Heart right ventricle (tissue), 16 donors: Measurements from ENCODE around the gene CLCNKA. TPM values are rescaled to one million over a fixed set of nuclear protein-coding genes. Genes with fewer than 3 reads are reported as not detected.
"Not testable (repeated sequence)": the region's sequence is repeated elsewhere in the genome, so short reads cannot be mapped to it uniquely, and the experiment has no call there.

ENCODE experiments used
- ATAC-seq, 8 donors: fragments of 200-7000 bp; cut with Tn5 transposase; one replicate each; pipeline ENCODE4 v1.9.1; 2020; ENCODE audit warnings: mild to moderate bottlenecking in 8 of 8, moderate library complexity in 8 of 8, moderate number of reproducible peaks in 1 of 8
- DNase-seq, 2 donors: peaks; one replicate each; pipeline ENCODE4 v3.0.0-alpha.2; 2020
- H3K27ac ChIP-seq, 10 donors: fragments of 200-600 bp; sonication (generic) in 2 of 10; one replicate each; pipeline versions ENCODE4 v1.5.0 to v1.8.0; 2020 to 2022; ENCODE audit warnings: mild to moderate bottlenecking in 3 of 10
- H3K27me3 ChIP-seq, 7 donors: fragments of 200-600 bp; one replicate each; pipeline ENCODE4 v1.8.0; 2021 to 2022; ENCODE audit warnings: mild to moderate bottlenecking in 2 of 7
- H3K36me3 ChIP-seq, 9 donors: fragments of 200-600 bp; sonication (generic) in 1 of 9; one replicate each; pipeline versions ENCODE4 v1.5.0 to v1.8.0; 2020 to 2022; ENCODE audit warnings: mild to moderate bottlenecking in 2 of 9
- H3K4me1 ChIP-seq, 9 donors: fragments of 200-600 bp; sonication (generic) in 1 of 9; one replicate each; pipeline versions ENCODE4 v1.5.0 to v1.8.0; 2020 to 2022; ENCODE audit warnings: mild to moderate bottlenecking in 4 of 9
- H3K4me3 ChIP-seq, 10 donors: fragments of 200-600 bp; sonication (generic) in 2 of 10; one replicate each; pipeline versions ENCODE4 v1.5.0 to v1.8.0; 2020 to 2022; ENCODE audit warnings: mild to moderate bottlenecking in 7 of 10, moderate library complexity in 2 of 10
- H3K9me3 ChIP-seq, 11 donors: fragments of 200-600 bp in 10 of 11; sonication (generic) in 2 of 11; one replicate each; pipeline versions ENCODE4 v1.5.0 to v1.8.0; 2013 to 2022; ENCODE audit warnings: mild to moderate bottlenecking in 2 of 11, control low read depth in 1 of 11, moderate library complexity in 1 of 11
- WGBS, 2 donors: extraction: QIAGEN DNeasy Blood & Tissue Kit; methylation state at CpG; one replicate each; pipeline ENCODE4 v1.1.7; 2013; ENCODE audit warnings: inconsistent platforms in 1 of 2; 5-methylcytosine and 5-hydroxymethylcytosine counted together
- intact Hi-C, 10 donors: fragments of 100-400 bp; cut with DNase I; formaldehyde crosslinking; loops; one replicate each; pipeline versions ENCODE4 v1.11.1 to v1.14.2; 2022
- polyA plus RNA-seq, 2 donors: library from polyadenylated mRNA; stranded (reverse); fragments of 200-250 nt; gene quantifications; one replicate each; pipeline ENCODE4 v1.2.3, GENCODE V29; 2013
- total RNA-seq, 10 donors: library from RNA; stranded (reverse); fragmentation: NEBNext Ultra II Directional in 3 of 10; extraction: Animal tissue kit (Norgen Biotek cat#: 25700) in 3 of 10; gene quantifications; one replicate each; pipeline versions ENCODE4 v1.2.1 to v1.2.4, GENCODE V29; 2021 to 2023
- TF ChIP-seq, protein P1 (sequence below), 9 donors: fragments of 200-600 bp; sonication (generic) in 2 of 9; IDR thresholded peaks; one replicate each; pipeline versions ENCODE4 v1.5.0 to v1.8.0; 2021 to 2022; ENCODE audit warnings: antibody characterized with exemption in 9 of 9, mild to moderate bottlenecking in 5 of 9, moderate library complexity in 1 of 9
- donor health status: Arrhythmogenic right ventricular cardiomyopathy.
- donor health status: ischemic (EF 13 %, LVEDD 7.1; RV severe dilation, severe dysfunction).
- donor health status: healthy with polysubstance abuse.
- donor health status: DM: no; HTN: yes; CAD: no.
- donor health status: DM: no; HTN: no; CAD: no.
- donor health status: ischemic (EF 25% LVEDD 6.9; RV normal size, moderate dysfunction).
- donor health status: ischemic (EF 25% LVEDD 5.7; RV mildly dilated, moderate dysfunction).
- donor health status: healthy.
- donor health status: DM: yes; HTN: yes; CAD: no.
- donor health status: Ischemic cardiomyopathy.
- donor health status: ischemic (EF 35%, LVEDD 5.7; RV mildly dilated, moderate dysfunction).
- donor health status: nonischemic (EF 11% LVEDD 7.7; RV severe dilation, severe dysfunction).
- donor health status: DM: yes; HTN: yes; CAD: no.
- donor health status: PGD.
- donor health status: ischemic (EF 29% LVEDD 5.4; RV normal size, mild dysfunction).
- donor health status: nonischemic (EF 23%, LVEDD 6.1; RV moderate dilation, normal function).

CLCNKA gene
- total and polyA plus RNA-seq, 12 donors, result 0.19 to 1.0 (median 0.35) TPM; not detected in 1

DNA sequence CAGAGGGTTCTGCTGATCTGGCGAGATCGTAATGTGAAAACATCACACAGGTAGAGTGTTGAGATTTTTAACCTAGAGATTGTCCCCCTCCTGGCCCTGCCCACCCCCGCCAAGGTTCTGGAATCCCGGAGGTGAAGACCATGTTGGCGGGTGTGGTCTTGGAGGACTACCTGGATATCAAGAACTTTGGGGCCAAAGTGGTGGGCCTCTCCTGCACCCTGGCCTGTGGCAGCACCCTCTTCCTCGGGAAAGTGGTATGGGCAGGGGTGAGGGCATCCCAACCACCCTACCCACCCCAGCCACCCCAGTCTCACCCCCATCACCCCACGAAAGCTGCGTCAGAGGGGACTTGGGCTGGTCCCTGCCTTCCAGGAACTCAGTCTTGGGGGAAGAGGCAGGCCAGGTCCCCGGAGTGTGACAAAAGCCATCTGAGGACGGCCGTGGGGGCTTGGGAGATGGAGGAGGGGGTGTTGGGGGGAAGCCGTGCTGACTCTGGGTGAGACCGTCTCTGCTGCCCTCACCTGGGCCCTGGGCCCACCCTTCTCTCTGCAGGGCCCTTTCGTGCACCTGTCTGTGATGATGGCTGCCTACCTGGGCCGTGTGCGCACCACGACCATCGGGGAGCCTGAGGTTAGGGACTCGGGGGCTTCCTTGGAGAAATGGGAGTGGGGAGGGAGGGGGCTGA is 26.1 kb downstream of the CLCNKA start:
- peaks cover 0 to 8% (median 0%) of the 10 kb centered on the region in 7 donors for H3K27me3 ChIP-seq
- TF ChIP-seq, protein P1, sequence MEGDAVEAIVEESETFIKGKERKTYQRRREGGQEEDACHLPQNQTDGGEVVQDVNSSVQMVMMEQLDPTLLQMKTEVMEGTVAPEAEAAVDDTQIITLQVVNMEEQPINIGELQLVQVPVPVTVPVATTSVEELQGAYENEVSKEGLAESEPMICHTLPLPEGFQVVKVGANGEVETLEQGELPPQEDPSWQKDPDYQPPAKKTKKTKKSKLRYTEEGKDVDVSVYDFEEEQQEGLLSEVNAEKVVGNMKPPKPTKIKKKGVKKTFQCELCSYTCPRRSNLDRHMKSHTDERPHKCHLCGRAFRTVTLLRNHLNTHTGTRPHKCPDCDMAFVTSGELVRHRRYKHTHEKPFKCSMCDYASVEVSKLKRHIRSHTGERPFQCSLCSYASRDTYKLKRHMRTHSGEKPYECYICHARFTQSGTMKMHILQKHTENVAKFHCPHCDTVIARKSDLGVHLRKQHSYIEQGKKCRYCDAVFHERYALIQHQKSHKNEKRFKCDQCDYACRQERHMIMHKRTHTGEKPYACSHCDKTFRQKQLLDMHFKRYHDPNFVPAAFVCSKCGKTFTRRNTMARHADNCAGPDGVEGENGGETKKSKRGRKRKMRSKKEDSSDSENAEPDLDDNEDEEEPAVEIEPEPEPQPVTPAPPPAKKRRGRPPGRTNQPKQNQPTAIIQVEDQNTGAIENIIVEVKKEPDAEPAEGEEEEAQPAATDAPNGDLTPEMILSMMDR (IDR thresholded peaks at IDR 0.05), result no peak
- no peak for ATAC-seq
- 69 to 72% methylated on average over 18 to 19 of the region's 19 CpGs for WGBS, 2 donors
- no peak overlapping the region for H3K27ac ChIP-seq
- H3K36me3 ChIP-seq, result no peaks in the 10 kb centered on the region
- intact Hi-C loops, result no loop called here
- peaks cover 0 to 8% (median 7%) of the 10 kb centered on the region in 9 donors for H3K4me1 ChIP-seq
- no peak for DNase-seq
- H3K4me3 ChIP-seq, result peak overlapping the region in 4 of 10 donors; percentile 25 to 56 (median 47)
- no peaks in the 10 kb centered on the region for H3K9me3 ChIP-seq

DNA sequence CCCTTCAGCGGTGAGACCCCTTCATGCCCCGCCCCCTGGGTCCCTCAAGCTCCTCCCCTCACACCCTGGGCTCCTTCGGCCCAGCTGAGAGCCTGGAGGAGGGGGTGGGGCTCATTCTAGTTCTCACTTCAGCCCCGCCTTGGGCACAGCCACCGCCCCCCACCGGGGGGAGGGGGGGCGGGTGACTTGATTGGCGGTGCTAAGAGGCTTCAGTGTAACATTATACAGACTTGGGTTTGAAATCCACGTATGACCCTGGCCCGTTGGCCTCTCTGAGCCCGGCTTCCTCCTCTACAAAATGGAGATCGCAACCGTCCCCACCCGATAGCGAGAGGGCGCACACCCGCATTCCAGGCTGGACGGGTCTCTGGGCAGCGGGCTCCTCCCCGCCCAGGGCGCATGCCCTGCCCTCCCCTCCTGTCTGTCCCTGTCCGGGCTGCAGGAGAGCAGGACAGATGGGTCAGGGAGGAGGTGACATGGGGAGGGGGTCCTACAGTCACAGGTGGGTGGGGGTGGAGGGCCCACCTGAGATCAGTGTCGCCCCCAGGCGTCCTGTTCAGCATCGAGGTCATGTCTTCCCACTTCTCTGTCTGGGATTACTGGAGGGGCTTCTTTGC is 26.8 kb downstream of the CLCNKA start:
- TF ChIP-seq, protein P1 (IDR thresholded peaks at IDR 0.05), result peak in 2 of 9 donors; percentile 8 to 20
- peaks cover 0 to 8% (median 0%) of the 10 kb centered on the region in 7 donors for H3K27me3 ChIP-seq
- 3% methylated on average over 24 to 25 of the region's 25 CpGs for WGBS, 2 donors
- H3K27ac ChIP-seq, result peak overlapping the region in 2 of 10 donors; percentile 3 to 15
- H3K36me3 ChIP-seq, result no peaks in the 10 kb centered on the region
- DNase-seq (peak; percentile 49 to 57), ATAC-seq (peak; percentile 49 to 78 (median 62))
- H3K4me1 ChIP-seq, result peaks cover 0 to 8% (median 7%) of the 10 kb centered on the region in 9 donors
- intact Hi-C loops, result no loop called here
- no peaks in the 10 kb centered on the region for H3K9me3 ChIP-seq
- peak overlapping the region; percentile 11 to 56 (median 42) for H3K4me3 ChIP-seq

DNA sequence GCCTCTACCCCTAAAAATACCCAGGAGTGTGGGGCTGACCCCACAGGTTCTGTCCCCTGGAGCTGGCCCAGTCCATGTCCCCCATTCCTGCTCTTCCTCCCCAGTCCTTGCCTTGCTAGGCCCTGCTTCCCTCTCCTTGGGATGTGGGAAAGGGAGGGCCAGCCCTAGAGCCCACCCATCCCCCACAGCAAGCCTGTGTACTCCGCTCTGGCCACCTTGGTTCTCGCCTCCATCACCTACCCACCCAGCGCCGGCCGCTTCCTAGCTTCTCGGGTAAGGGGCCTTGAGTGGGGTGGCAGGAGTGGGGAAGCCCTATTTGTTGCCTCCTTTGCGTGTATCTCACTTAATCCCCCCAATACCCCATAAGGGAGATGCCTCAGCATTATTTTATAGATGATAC is 28.5 kb downstream of the CLCNKA start:
- Histone ChIP-seq H3K27ac (no peak overlapping the region), H3K36me3 (no peaks in the 10 kb centered on the region), H3K4me3 (no peak overlapping the region), H3K27me3 (peaks cover 0 to 8% (median 0%) of the 10 kb centered on the region in 7 donors), H3K4me1 (peaks cover 0 to 8% (median 7%) of the 10 kb centered on the region in 9 donors), H3K9me3 (no peaks in the 10 kb centered on the region)
- DNase-seq (no peak), ATAC-seq (no peak)
- intact Hi-C loops, result loop anchor here in 3 of 10 donors (5.0 kb wide), 2 partner anchors 43 to 258 kb away; no protein-coding TSS in a partner anchor
- TF ChIP-seq, protein P1 (IDR thresholded peaks at IDR 0.05), result no peak
- WGBS, 2 donors, result 74 to 81% methylated on average over 7 of the region's 7 CpGs

DNA sequence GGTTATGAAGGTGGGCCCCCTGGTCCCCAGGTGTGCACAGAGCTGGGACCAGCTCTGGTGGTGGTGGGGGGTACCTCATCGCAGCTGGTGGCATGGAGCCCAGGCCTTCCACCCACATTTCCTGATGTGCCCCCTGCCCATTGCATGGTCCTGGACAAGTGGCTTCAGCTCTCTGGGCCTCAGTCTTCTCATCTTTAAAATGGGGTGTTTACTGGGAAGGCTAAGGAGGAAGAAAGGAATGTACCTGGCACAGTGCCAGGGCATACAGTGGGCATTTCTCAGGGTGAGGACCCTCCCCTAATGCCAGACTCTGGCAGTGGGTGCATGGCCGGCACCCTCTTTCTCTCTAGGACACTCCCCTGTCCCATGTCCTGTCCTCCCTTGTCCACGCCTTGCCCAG is 29.2 kb downstream of the CLCNKA start:
- WGBS, 2 donors, result 83 to 86% methylated on average over 3 of the region's 3 CpGs
- DNase-seq (no peak), ATAC-seq (no peak)
- H3K27me3 ChIP-seq, result peaks cover 0 to 8% (median 0%) of the 10 kb centered on the region in 7 donors
- intact Hi-C loops, result loop anchor here in 3 of 10 donors (5.0 kb wide), 2 partner anchors 44 to 259 kb away; no protein-coding TSS in a partner anchor
- no peaks in the 10 kb centered on the region for H3K36me3 ChIP-seq
- no peak overlapping the region for H3K4me3 ChIP-seq
- H3K27ac ChIP-seq, result no peak overlapping the region
- no peaks in the 10 kb centered on the region for H3K9me3 ChIP-seq
- peaks cover 0 to 12% (median 7%) of the 10 kb centered on the region in 9 donors for H3K4me1 ChIP-seq
- TF ChIP-seq, protein P1 (IDR thresholded peaks at IDR 0.05), result no peak

DNA sequence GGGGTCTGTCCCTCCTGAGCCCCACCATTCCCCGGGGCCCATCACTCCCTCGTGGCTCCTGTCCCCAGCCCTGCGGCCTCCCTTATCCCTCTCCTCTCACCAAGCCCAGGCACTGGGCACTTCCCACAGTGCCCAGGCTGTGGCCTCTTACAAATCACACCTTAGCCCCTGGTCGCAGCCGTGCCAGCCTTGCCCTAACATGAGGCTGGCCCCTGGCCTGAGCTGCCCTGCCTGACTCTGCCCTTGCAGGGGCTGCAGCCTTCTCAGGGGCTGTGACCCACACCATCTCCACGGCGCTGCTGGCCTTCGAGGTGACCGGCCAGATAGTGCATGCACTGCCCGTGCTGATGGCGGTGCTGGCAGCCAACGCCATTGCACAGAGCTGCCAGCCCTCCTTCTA is 30.1 kb downstream of the CLCNKA start:
- H3K27me3 ChIP-seq, DNase-seq, H3K4me3 ChIP-seq, H3K27ac ChIP-seq, H3K36me3 ChIP-seq, H3K9me3 ChIP-seq, ATAC-seq: not testable (repeated sequence)
- 86 to 87% methylated on average over 12 of the region's 12 CpGs for WGBS, 2 donors
- intact Hi-C loops, result loop anchor here in 3 of 10 donors (5.0 kb wide), 2 partner anchors 45 to 260 kb away; no protein-coding TSS in a partner anchor
- peaks cover 0 to 15% (median 7%) of the 10 kb centered on the region in 9 donors for H3K4me1 ChIP-seq
